ENCODE measurements around the gene DIABLO.

DNA sequence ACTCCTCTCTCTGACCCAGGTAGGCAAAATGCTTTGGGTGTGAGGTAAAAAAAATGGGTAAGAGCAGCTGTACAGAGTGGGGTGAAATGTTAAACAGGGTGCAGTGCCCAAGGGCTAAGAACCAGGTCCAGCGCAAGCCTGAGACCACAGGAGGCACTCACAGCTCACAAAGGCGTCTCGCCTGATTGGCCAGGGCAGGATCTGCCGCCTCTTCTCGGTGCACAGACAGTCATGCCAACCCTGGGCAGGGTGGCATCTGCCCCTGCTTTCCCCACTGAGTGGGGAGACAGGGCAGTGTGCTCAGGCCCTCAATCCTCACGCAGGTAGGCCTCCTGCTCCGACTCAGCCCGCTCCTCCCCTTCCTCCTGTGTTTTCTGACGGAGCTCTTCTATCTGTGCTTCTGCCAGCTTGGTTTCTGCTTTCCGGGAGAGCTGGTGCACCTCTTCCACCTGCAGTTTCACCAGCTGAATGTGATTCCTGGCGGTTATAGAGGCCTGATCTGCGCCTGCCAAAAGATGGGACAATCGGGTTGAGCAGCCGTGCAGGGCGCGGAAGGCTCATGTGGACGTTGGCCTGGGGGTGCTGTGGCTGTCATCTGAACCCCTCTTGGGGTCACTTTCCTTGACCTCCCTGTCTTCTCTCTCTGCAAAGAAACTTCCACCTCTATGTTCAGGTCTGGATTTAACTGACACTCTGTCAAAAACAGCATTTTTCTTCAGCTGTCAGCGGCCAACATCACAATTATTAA is 17.6 kb downstream of the DIABLO start:
- no peak for TF ChIP-seq POLR2A (IDR thresholded peaks at IDR 0.05)
- TF ChIP-seq, protein P1, sequence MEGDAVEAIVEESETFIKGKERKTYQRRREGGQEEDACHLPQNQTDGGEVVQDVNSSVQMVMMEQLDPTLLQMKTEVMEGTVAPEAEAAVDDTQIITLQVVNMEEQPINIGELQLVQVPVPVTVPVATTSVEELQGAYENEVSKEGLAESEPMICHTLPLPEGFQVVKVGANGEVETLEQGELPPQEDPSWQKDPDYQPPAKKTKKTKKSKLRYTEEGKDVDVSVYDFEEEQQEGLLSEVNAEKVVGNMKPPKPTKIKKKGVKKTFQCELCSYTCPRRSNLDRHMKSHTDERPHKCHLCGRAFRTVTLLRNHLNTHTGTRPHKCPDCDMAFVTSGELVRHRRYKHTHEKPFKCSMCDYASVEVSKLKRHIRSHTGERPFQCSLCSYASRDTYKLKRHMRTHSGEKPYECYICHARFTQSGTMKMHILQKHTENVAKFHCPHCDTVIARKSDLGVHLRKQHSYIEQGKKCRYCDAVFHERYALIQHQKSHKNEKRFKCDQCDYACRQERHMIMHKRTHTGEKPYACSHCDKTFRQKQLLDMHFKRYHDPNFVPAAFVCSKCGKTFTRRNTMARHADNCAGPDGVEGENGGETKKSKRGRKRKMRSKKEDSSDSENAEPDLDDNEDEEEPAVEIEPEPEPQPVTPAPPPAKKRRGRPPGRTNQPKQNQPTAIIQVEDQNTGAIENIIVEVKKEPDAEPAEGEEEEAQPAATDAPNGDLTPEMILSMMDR (IDR thresholded peaks at IDR 0.05), result no peak

Measured in Peyer's patch (tissue), 4 donors.